Breast epithelium (tissue), 4 donors: ENCODE measurements around the gene MRPL16. TPM values are rescaled to one million over a fixed set of nuclear protein-coding genes. Genes with fewer than 3 reads are reported as not detected.

Source experiments
- DNase-seq, 2 donors: peaks; one replicate each; pipeline ENCODE4 v3.0.0-alpha.2; 2019; ENCODE audit warnings: low spot score in 2 of 2
- H3K27ac ChIP-seq, 2 donors: fragments of 200-600 bp; sonication (generic) in 1 of 2; one replicate each; pipeline ENCODE4 v1.5.1; 2016 to 2019; ENCODE audit warnings: mild to moderate bottlenecking in 1 of 2
- H3K27me3 ChIP-seq, 2 donors: fragments of 200-600 bp; sonication (generic) in 1 of 2; one replicate each; pipeline versions ENCODE4 v1.5.1 to v1.6.0; 2017 to 2019; ENCODE audit warnings: control low read depth in 1 of 2, mild to moderate bottlenecking in 1 of 2
- H3K36me3 ChIP-seq: fragments of 200-600 bp; one replicate; pipeline ENCODE4 v1.5.1; 2019
- H3K4me1 ChIP-seq, 2 donors: fragments of 200-600 bp; sonication (generic); one replicate each; pipeline ENCODE4 v1.5.1; 2016 to 2019; ENCODE audit warnings: control low read depth in 1 of 2
- H3K4me3 ChIP-seq, 3 donors: fragments of 200-600 bp; sonication (generic); 1 replicate in 2 of 3; 2 replicates in 1 of 3; pipeline ENCODE4 v1.5.1; 2016 to 2019; ENCODE audit warnings: mild to moderate bottlenecking in 3 of 3, moderate library complexity in 2 of 3
- H3K9me3 ChIP-seq, 2 donors: fragments of 200-600 bp; sonication (generic) in 1 of 2; one replicate each; pipeline ENCODE4 v1.5.1; 2016 to 2019; ENCODE audit warnings: control low read depth in 1 of 2
- CTCF ChIP-seq, 3 donors: fragments of 450-650 bp; IDR thresholded peaks; one replicate each; pipeline ENCODE4 v1.5.1; 2016 to 2017; ENCODE audit warnings: antibody characterized with exemption in 3 of 3, mild to moderate bottlenecking in 3 of 3, moderate library complexity in 3 of 3
- POLR2A ChIP-seq: fragments of 450-650 bp; IDR thresholded peaks from one replicate; pipeline ENCODE4 v1.6.1; 2016; ENCODE audit warnings: antibody characterized with exemption, mild to moderate bottlenecking, moderate library complexity
- POLR2AphosphoS5 ChIP-seq, 3 donors: sonication (generic); formaldehyde crosslinking; IDR thresholded peaks; one replicate each; pipeline ENCODE4 v1.6.1; 2017; ENCODE audit warnings: antibody characterized with exemption in 3 of 3
- intact Hi-C: fragments of 100-400 bp; cut with DNase I; formaldehyde crosslinking; loops from one replicate; pipeline ENCODE4 v1.15.1; 2023; ENCODE audit warnings: low total_unique reads
- total RNA-seq, 3 donors: library from RNA; depleted of rRNA; stranded (reverse); fragments of >200 nt; gene quantifications; one replicate each; pipeline ENCODE4 v1.1.0, GENCODE V29; 2016

Gene MRPL16
- total RNA-seq, 3 donors from 2014 or later = 36.3 to 41.4 (median 37.4) TPM

GRCh38 chr11:59767225-59767611 lies 43.4 kb downstream of the MRPL16 start:
- no peaks in the 10 kb centered on the region for H3K27me3 ChIP-seq
- no peaks in the 10 kb centered on the region for H3K4me1 ChIP-seq
- no peaks in the 10 kb centered on the region for H3K36me3 ChIP-seq
- DNase-seq = no peak
- no peak overlapping the region for H3K27ac ChIP-seq
- H3K4me3 ChIP-seq = no peak overlapping the region
- TF ChIP-seq CTCF (IDR thresholded peaks at IDR 0.05) (no peak), POLR2A (no peak), POLR2AphosphoS5 (IDR thresholded peaks at IDR 0.05) (no peak)
- H3K9me3 ChIP-seq = no peaks in the 10 kb centered on the region
- intact Hi-C loops = no loop called here

- Histone ChIP-seq H3K36me3 (no peaks in the 10 kb centered on the region), H3K27ac (no peak overlapping the region), H3K27me3 (no peaks in the 10 kb centered on the region), H3K9me3 (no peaks in the 10 kb centered on the region), H3K4me1 (no peaks in the 10 kb centered on the region), H3K4me3 (no peak overlapping the region)
- intact Hi-C loops = no loop called here
- TF ChIP-seq POLR2AphosphoS5 (IDR thresholded peaks at IDR 0.05) = no peak
- no peak for TF ChIP-seq POLR2A
- no peak for TF ChIP-seq CTCF (IDR thresholded peaks at IDR 0.05)
- DNase-seq = no peak
These were observed 43.9 kb downstream of the MRPL16 start for GRCh38 chr11:59766542-59767224.

- no peak for TF ChIP-seq POLR2A
- no peak for TF ChIP-seq CTCF (IDR thresholded peaks at IDR 0.05)
- no peak for TF ChIP-seq POLR2AphosphoS5 (IDR thresholded peaks at IDR 0.05)
- Histone ChIP-seq H3K27me3 (no peaks in the 10 kb centered on the region), H3K36me3 (no peaks in the 10 kb centered on the region), H3K27ac (no peak overlapping the region), H3K4me3 (no peak overlapping the region), H3K9me3 (no peaks in the 10 kb centered on the region), H3K4me1 (no peaks in the 10 kb centered on the region)
- intact Hi-C loops = no loop called here
- no peak for DNase-seq
These were observed 45.4 kb downstream of the MRPL16 start for GRCh38 chr11:59765068-59765735.

- Histone ChIP-seq H3K4me1 (no peaks in the 10 kb centered on the region), H3K9me3 (no peaks in the 10 kb centered on the region), H3K27me3 (no peaks in the 10 kb centered on the region), H3K36me3 (no peaks in the 10 kb centered on the region), H3K4me3 (no peak overlapping the region), H3K27ac (no peak overlapping the region)
- DNase-seq = no peak
- intact Hi-C loops = no loop called here
- TF ChIP-seq POLR2AphosphoS5 (IDR thresholded peaks at IDR 0.05) (no peak), CTCF (IDR thresholded peaks at IDR 0.05) (no peak), POLR2A (no peak)
These were observed 48.6 kb downstream of the MRPL16 start for GRCh38 chr11:59761993-59762392.

- Histone ChIP-seq H3K27ac (no peak overlapping the region), H3K9me3 (no peaks in the 10 kb centered on the region), H3K27me3 (no peaks in the 10 kb centered on the region), H3K4me1 (peaks cover 5 to 6% of the 10 kb centered on the region in 2 donors), H3K36me3 (no peaks in the 10 kb centered on the region), H3K4me3 (no peak overlapping the region)
- intact Hi-C loops = no loop called here
- no peak for TF ChIP-seq POLR2A
- TF ChIP-seq CTCF (IDR thresholded peaks at IDR 0.05) = no peak
- TF ChIP-seq POLR2AphosphoS5 (IDR thresholded peaks at IDR 0.05) = no peak
- DNase-seq = no peak
These were observed 49.8 kb downstream of the MRPL16 start for GRCh38 chr11:59760771-59761170.
